SK-N-MC (cell line): Measurements from ENCODE around the gene CFAP61.

Source experiments
- EZH2 ChIP-seq: fragments of 200-600 bp; sonication (generic); IDR thresholded peaks from one replicate; pipeline ENCODE4 v1.6.1; 2017; ENCODE audit warnings: antibody characterized with exemption
- FOXP2 ChIP-seq: optimal IDR thresholded peaks from 2 replicates; pipeline ENCODE3; 2011; ENCODE audit warnings: mild to moderate bottlenecking, moderate library complexity; ENCODE audit not compliant: insufficient read depth; ENCODE audit errors: extremely low read length, control extremely low read depth
- POLR2AphosphoS5 ChIP-seq: IDR thresholded peaks from 2 replicates; pipeline ENCODE4 v1.6.1; 2012; ENCODE audit warnings: mild to moderate bottlenecking, low read depth, low read length, borderline replicate concordance

DNA sequence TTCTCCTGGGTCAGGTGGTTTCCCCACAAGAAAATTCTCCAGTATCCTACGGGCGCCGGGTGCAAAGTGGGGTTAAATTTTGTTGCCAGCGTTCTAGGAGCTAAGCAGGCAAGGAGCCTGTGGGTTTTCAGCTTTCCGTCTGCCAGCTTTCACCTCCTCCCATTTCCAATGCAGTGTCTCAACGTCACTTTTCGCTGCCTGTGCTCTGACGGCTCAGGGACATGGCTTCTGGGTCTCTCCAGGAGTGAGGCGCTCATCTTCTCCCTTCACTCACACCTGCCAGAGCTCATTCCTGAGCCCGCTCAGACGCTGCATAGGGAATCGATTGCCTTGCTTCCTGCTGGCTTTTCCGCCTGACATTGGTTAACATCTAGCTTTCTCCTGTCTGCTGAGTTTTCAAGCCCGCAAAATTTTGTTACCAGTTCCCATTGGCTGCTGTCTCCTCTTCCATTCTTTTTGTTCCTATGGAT is 42.5 kb upstream of the CFAP61 start:
- TF ChIP-seq EZH2, result no peak
- no peak for TF ChIP-seq POLR2AphosphoS5
- no peak for TF ChIP-seq FOXP2
